GM12892 (cell line): ENCODE data around the gene LLGL1.

Experiments used
- POLR2A ChIP-seq: IDR thresholded peaks from 2 replicates; pipeline ENCODE4 v1.6.1; 2011; ENCODE audit warnings: low read depth, low read length, control low read depth
- POLR2AphosphoS5 ChIP-seq: IDR thresholded peaks from 2 replicates; pipeline ENCODE4 v1.6.1; 2011; ENCODE audit warnings: low read depth, low read length, control low read depth
- TAF1 ChIP-seq: IDR thresholded peaks from 2 replicates; pipeline ENCODE4 v1.6.1; 2011; ENCODE audit warnings: low read depth, mild to moderate bottlenecking, control low read depth, low read length, borderline replicate concordance

- no peak for TF ChIP-seq TAF1
- no peak for TF ChIP-seq POLR2A
- TF ChIP-seq POLR2AphosphoS5 = no peak
Observed at GRCh38 chr17:18206962-18207361, 18.5 kb upstream of the LLGL1 start.
